ENCODE data around the gene CDC37L1. TPM values are rescaled to one million over a fixed set of nuclear protein-coding genes. Genes with fewer than 3 reads are reported as not detected.
A peak's percentile ranks its signal among the peaks of the same experiment; 100 is the strongest.

Gene CDC37L1
- total RNA-seq, 1 donor from 2014 or later, result 9.3 TPM

DNA sequence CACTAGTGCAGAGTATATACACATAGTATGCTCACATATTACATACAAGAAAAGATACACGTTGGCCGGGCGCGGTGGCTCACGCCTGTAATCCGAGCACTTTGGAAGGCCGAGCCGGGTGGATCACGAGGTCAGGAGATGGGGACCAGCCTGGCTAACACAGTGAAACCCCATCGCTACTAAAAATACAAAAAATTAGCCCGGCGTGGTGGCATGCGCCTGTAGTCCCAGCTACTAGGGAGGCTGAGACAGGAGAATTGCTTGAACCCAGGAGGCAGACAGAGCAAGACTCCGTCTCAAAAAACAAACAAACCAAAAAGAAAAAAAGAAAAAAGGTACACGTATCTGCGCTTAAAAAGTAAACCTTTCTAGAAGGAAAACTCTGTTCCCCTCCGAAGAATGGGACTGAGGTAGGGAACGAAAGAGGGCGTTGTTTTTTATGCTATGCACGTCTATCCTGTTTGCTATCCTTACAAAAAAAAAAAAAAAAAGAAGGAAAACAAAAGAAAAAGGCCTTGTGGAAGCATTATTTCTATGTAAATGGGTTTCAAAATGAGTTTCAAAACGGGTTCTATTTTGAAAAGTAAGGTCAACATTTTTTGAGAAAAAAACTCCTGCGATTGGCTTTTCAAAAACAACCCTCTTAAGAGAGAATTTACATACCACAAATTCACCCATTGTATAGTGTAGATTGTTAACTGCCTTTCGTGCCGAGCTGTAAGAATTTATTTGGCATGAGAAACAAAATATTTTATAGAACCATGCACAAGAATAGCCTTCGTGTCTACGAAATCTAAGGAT, 60.4 kb downstream of the CDC37L1 start:
- DNase-seq (ENCODE audit: low read depth, low spot score), result peak; percentile 5
- peaks cover under 1% of the 10 kb centered on the region for H3K36me3 Mint-ChIP-seq (ENCODE audit: low read depth)
- H3K27ac Mint-ChIP-seq (ENCODE audit: unreplicated experiment), result peak overlapping the region; percentile 93
- H3K4me3 Mint-ChIP-seq, result peak overlapping the region; percentile 91
- H3K9me3 Mint-ChIP-seq, result peaks cover 3% of the 10 kb centered on the region
- TF ChIP-seq, protein P1, sequence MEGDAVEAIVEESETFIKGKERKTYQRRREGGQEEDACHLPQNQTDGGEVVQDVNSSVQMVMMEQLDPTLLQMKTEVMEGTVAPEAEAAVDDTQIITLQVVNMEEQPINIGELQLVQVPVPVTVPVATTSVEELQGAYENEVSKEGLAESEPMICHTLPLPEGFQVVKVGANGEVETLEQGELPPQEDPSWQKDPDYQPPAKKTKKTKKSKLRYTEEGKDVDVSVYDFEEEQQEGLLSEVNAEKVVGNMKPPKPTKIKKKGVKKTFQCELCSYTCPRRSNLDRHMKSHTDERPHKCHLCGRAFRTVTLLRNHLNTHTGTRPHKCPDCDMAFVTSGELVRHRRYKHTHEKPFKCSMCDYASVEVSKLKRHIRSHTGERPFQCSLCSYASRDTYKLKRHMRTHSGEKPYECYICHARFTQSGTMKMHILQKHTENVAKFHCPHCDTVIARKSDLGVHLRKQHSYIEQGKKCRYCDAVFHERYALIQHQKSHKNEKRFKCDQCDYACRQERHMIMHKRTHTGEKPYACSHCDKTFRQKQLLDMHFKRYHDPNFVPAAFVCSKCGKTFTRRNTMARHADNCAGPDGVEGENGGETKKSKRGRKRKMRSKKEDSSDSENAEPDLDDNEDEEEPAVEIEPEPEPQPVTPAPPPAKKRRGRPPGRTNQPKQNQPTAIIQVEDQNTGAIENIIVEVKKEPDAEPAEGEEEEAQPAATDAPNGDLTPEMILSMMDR (conservative IDR thresholded peaks at IDR 0.05), result no peak
- peaks cover 31% of the 10 kb centered on the region for H3K4me1 Mint-ChIP-seq
- H3K27me3 Mint-ChIP-seq (ENCODE audit: low read depth), result no peaks in the 10 kb centered on the region

DNA sequence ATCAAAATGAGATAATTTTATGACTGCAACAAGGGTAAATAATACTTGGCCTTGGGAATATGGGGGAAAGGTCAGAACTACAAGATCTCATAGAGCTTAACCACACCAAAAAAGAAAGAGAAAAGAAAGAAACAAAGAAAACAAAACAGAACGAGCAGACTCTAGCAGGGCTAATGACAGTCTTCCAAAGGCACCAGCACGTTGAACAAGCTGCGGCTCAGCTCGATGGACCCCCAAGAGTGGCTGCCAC, 60.9 kb downstream of the CDC37L1 start:
- Mint-ChIP-seq H3K36me3 (ENCODE audit: low read depth) (no peaks in the 10 kb centered on the region), H3K4me3 (peak overlapping the region; percentile 91), H3K27me3 (ENCODE audit: low read depth) (no peaks in the 10 kb centered on the region), H3K9me3 (peaks cover 3% of the 10 kb centered on the region), H3K27ac (ENCODE audit: unreplicated experiment) (peak overlapping the region; percentile 93), H3K4me1 (peaks cover 31% of the 10 kb centered on the region)
- no peak for DNase-seq (ENCODE audit: low read depth, low spot score)
- TF ChIP-seq, protein P1 (conservative IDR thresholded peaks at IDR 0.05), result no peak

DNA sequence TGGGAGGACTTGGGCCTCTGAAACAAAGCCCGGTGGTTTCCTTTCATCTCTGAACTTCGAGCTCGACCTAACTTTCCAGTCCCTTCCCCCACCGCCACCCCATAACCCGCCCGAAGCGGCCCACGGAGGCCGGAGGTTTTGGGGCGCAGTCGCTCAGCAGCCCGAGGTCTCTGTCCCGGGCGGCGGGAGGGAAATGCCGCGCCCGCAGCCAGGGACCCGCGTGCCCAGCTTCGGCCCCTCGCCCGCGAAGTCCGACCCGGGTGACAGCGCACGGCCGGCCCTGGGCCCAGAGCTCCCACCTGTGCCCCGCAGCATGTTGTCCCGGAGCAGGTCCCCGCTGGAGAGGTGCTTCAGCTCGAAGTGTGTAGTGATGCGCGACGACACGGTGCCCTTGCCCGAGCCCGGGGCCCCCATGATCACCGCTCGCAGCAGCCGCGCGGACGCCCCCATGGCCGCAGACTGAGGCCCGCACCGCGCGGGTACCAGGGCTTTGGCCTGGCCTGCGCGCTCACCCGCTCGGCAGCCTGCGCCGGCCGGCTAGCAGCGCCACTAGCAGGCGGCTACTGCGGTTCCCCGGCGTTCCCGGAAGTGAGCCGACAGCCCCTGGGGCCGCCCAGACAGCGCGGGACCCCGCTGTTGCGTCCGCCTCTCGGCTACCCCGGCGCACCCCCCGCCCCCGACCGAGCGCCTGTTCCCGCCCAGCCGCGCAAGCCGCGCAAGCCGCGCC, 61.4 kb downstream of the CDC37L1 start, which contains the start of gene AK3:
AK3 (minus strand) TSS at position 565 of the 727 bp plus-strand sequence; CDS start at position 450, 115 bp downstream.
- peak; percentile 75 for DNase-seq (ENCODE audit: low read depth, low spot score)
- Mint-ChIP-seq H3K36me3 (ENCODE audit: low read depth) (no peaks in the 10 kb centered on the region), H3K9me3 (peaks cover 3% of the 10 kb centered on the region), H3K27ac (ENCODE audit: unreplicated experiment) (peak within 1 kb of the TSS; percentile 93), H3K27me3 (ENCODE audit: low read depth) (no peaks in the 10 kb centered on the region), H3K4me1 (peaks cover 31% of the 10 kb centered on the region), H3K4me3 (peak within 1 kb of the TSS; percentile 91)
- TF ChIP-seq, protein P1 (conservative IDR thresholded peaks at IDR 0.05), result no peak

DNA sequence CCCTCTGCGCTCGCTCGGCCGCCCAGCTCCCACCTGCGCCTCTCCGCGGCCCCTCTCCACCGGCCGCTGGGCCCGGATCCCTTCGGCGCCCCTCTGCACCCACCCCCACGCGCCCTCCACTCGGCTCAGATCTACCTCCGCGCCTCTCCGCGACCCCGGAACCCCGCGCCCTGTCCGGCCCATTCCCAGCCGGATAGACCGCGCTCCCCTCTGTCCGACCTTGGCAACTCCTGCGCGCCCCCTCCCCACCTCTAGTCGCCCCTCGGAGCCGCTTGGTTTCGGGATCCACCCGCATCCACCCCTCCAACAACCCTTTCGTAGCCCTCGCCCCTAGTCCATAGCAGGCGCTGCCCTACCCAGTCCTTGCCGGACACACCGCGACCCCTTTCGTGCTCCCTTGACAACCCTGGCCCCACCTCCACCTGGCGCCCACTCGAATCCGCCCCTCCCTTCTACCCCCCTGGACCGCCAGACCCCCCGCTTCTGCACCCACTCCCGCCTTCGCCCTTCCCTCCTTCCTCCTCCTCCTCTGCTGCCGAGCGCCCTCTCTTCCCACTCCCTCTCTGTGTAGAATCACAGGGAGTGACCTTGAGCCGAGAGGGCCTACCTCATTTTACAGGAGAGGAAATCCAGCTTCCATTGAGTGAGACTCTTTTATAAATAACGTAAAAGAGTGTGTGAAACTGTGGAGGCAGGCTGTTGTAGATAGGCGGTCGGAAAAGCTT, 62.2 kb downstream of the CDC37L1 start:
- TF ChIP-seq, protein P1 (conservative IDR thresholded peaks at IDR 0.05), result no peak
- H3K4me1 Mint-ChIP-seq, result peaks cover 31% of the 10 kb centered on the region
- no peak overlapping the region for H3K27ac Mint-ChIP-seq (ENCODE audit: unreplicated experiment)
- no peaks in the 10 kb centered on the region for H3K36me3 Mint-ChIP-seq (ENCODE audit: low read depth)
- peak; percentile 12 for DNase-seq (ENCODE audit: low read depth, low spot score)
- H3K9me3 Mint-ChIP-seq, result peaks cover 3% of the 10 kb centered on the region
- no peaks in the 10 kb centered on the region for H3K27me3 Mint-ChIP-seq (ENCODE audit: low read depth)
- H3K4me3 Mint-ChIP-seq, result peak overlapping the region; percentile 79

DNA sequence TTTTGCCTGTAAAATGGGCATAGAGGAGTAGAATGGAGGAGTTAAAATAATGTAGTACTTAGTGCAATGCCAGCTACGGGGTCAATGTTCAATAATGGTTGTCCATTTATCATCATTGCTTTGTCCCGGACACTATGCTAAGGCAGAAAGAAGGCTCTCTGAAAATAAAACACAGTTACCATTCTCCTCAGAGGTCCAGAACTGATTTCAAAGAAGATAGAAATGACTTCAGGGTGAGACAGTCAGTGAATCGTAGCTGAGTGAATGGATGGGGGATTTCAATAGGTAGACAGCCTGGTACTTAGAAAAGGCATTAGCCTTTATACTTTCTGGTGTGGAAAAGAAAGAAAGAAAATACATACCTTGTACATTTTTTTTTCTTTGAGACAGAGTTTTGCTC, 62.9 kb downstream of the CDC37L1 start:
- TF ChIP-seq, protein P1 (conservative IDR thresholded peaks at IDR 0.05), result no peak
- Mint-ChIP-seq H3K36me3 (ENCODE audit: low read depth) (no peaks in the 10 kb centered on the region), H3K27me3 (ENCODE audit: low read depth) (no peaks in the 10 kb centered on the region), H3K9me3 (peaks cover 3% of the 10 kb centered on the region), H3K27ac (ENCODE audit: unreplicated experiment) (no peak overlapping the region), H3K4me3 (peak overlapping the region; percentile 79), H3K4me1 (peaks cover 31% of the 10 kb centered on the region)
- no peak for DNase-seq (ENCODE audit: low read depth, low spot score)

All from neural crest cell (in vitro differentiated cells).